Measurements from ENCODE around the gene FERD3L. TPM values are rescaled to one million over a fixed set of nuclear protein-coding genes. Genes with fewer than 3 reads are reported as not detected.

The FERD3L gene
- total RNA-seq, 3 donors from 2014 or later: not detected

- intact Hi-C loops (cut with DNase I, micrococcal nuclease): no loop called here
- ATAC-seq (no peak), DNase-seq (no peak)
- Histone ChIP-seq H3K4me3 (no peak overlapping the region), H3K9me3 (no peaks in the 10 kb centered on the region), H3K36me3 (ENCODE audit: low read depth) (no peaks in the 10 kb centered on the region), H3K4me1 (ENCODE audit: low read depth) (peaks cover 3% of the 10 kb centered on the region)
- TF ChIP-seq CTCF (IDR thresholded peaks at IDR 0.05): no peak
Measured at GRCh38 chr7:19119372-19119771, 25.8 kb downstream of the FERD3L start.

GRCh38 chr7:19118636-19119371, 26.4 kb downstream of the FERD3L start:
- DNase-seq (no peak), ATAC-seq (no peak)
- Histone ChIP-seq H3K4me3 (no peak overlapping the region), H3K36me3 (ENCODE audit: low read depth) (no peaks in the 10 kb centered on the region), H3K9me3 (no peaks in the 10 kb centered on the region), H3K4me1 (ENCODE audit: low read depth) (peaks cover 3% of the 10 kb centered on the region)
- intact Hi-C loops (cut with DNase I, micrococcal nuclease): no loop called here
- TF ChIP-seq CTCF (IDR thresholded peaks at IDR 0.05): no peak

- ATAC-seq (peak; percentile 28), DNase-seq (no peak)
- intact Hi-C loops (cut with DNase I, micrococcal nuclease): no loop called here
Measured at GRCh38 chr7:19117870-19118608, 27.2 kb downstream of the FERD3L start.

GRCh38 chr7:19117091-19117869, 27.9 kb downstream of the FERD3L start, which contains the start of gene TWIST1:
Gene TWIST1 (minus strand): TSS chr7:19117636. CDS start chr7:19117321, 315 bp downstream.
- Histone ChIP-seq H3K36me3 (ENCODE audit: low read depth) (no peaks in the 10 kb centered on the region), H3K4me1 (ENCODE audit: low read depth) (peaks cover 3% of the 10 kb centered on the region), H3K4me3 (no peak within 1 kb of the TSS), H3K9me3 (no peaks in the 10 kb centered on the region)
- no peak for TF ChIP-seq CTCF (IDR thresholded peaks at IDR 0.05)
- ATAC-seq (peak; percentile 58), DNase-seq (peak in 1 of 3 donors; percentile 57)
- intact Hi-C loops (cut with DNase I, micrococcal nuclease): no loop called here

More at GRCh38 chr7:19117870-19118608, 27.2 kb downstream of the FERD3L start:
- no peaks in the 10 kb centered on the region for H3K36me3 ChIP-seq (ENCODE audit: low read depth)
- TF ChIP-seq CTCF (IDR thresholded peaks at IDR 0.05): no peak
- H3K9me3 ChIP-seq: no peaks in the 10 kb centered on the region
- H3K4me3 ChIP-seq: no peak overlapping the region
- peaks cover 3% of the 10 kb centered on the region for H3K4me1 ChIP-seq (ENCODE audit: low read depth)

All from mucosa of descending colon (tissue), 3 donors.